HG02678 (cell line): ENCODE data around the gene FAM124A.

Experiments
- ATAC-seq: cut with Tn5 transposase; IDR thresholded peaks from one replicate; pipeline ENCODE4 v1.9.1; 2021; ENCODE audit warnings: mild to moderate bottlenecking, moderate library complexity; ENCODE audit not compliant: unreplicated experiment

Gene FAM124A

DNA sequence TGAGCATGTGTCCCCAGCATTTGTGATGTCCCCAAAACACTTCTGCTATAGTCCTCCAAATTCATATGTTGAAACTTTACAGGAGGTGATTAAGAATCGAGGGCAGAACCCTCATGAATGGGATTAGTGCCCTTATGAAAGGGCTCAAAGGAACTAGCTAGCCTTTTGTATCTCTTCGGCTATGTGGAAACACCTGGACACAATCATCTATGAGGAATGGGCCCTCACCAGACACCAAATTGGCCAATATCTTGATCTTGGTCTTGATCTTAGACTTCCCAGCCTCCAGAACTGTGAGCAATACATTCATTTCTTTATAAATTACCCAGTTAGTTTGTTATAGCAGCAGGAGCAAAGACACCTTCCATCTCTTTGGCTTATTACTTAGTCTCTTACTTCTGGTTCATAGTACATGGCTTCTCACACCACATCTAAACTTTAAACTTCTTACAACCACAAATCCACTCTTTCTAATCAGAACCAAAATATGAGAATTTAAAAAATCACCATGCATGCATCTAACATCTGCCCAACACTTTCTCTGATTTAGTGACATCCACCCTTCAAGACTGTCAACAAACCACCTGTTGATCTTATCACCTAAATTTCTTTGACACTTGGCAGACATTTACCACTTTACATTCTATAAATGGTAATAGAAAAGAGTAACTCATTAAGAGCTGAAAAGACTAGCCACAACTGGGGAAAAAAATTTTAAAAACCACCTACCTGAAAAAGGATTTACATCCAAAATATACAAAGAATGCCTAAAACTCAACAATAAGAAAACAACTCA, 110.6 kb downstream of the FAM124A start:
- no peak for ATAC-seq

DNA sequence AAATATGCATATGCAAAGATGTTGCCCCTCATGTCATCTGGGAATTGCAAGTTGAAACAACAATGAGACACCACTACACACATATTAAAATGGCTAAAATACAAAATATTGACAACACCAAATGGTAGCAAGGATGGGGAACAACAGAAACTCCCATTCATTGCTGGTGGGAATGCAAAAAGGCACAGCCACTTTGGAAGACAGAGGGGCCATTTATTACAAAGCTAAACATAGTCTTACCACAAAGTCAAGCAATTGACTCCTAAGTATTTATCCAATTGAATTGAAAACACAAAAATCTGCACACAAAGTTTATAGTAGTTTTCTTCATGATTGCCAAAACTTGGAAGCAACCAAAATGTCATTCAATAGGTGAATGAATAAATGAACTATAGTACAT, 111.2 kb downstream of the FAM124A start:
- ATAC-seq: no peak

DNA sequence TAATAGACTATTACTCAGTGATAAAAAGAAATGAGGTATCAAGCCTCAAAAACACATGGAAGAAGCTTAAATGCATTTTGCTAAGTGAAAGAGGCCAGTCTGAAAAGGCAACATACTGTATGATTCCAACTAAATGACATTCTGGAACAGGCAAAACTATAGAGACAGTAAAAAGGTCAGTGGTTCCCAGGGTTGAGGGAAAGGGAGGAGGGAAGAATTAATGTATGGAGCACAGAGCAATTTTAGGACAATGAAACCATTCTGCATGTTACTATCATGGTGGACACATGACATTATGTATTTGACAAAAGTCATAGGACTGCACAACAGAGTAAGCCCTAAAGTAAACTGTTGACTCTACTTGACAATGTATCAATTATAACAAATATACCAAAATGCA, 111.6 kb downstream of the FAM124A start:
- no peak for ATAC-seq
